Epithelial cell of esophagus (primary cell): ENCODE measurements around the gene TXNL1.

Source experiments
- DNase-seq: peaks from one replicate; pipeline ENCODE4 v3.0.0; 2010; ENCODE audit warnings: low read depth
- H3K4me3 ChIP-seq: 2 replicates; pipeline ENCODE4 v1.5.1; 2011; ENCODE audit warnings: mild to moderate bottlenecking, low read length, control low read depth
- TF ChIP-seq, protein P1 (sequence below): IDR thresholded peaks from 2 replicates; pipeline ENCODE4 v1.5.1; 2011; ENCODE audit warnings: low read depth, mild to moderate bottlenecking, low read length, control low read depth, inconsistent platforms; ENCODE audit not compliant: insufficient read depth; ENCODE audit errors: missing control alignments

The TXNL1 gene

DNA sequence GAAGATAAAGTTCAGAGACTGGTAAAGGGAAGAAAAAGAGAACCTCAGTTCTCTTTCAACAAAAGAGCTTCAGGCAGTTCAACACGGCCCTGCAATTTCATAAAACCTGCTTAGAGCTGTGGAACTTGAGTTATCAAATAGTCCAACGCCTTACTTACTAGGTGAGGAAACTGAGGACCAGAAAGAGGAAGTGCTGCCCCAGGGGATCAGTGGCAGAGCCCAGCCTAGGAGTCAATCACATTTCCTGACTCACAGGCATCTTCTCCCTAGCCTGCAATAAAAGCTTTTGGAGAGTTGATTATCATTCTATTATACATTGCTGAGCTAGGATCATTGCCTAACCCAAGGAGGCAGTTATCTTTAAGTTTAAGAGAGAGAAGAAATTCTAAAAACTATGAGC lies 77.4 kb downstream of the TXNL1 start:
- TF ChIP-seq, protein P1, sequence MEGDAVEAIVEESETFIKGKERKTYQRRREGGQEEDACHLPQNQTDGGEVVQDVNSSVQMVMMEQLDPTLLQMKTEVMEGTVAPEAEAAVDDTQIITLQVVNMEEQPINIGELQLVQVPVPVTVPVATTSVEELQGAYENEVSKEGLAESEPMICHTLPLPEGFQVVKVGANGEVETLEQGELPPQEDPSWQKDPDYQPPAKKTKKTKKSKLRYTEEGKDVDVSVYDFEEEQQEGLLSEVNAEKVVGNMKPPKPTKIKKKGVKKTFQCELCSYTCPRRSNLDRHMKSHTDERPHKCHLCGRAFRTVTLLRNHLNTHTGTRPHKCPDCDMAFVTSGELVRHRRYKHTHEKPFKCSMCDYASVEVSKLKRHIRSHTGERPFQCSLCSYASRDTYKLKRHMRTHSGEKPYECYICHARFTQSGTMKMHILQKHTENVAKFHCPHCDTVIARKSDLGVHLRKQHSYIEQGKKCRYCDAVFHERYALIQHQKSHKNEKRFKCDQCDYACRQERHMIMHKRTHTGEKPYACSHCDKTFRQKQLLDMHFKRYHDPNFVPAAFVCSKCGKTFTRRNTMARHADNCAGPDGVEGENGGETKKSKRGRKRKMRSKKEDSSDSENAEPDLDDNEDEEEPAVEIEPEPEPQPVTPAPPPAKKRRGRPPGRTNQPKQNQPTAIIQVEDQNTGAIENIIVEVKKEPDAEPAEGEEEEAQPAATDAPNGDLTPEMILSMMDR: no peak
- no peak for DNase-seq
- H3K4me3 ChIP-seq: no peak overlapping the region

DNA sequence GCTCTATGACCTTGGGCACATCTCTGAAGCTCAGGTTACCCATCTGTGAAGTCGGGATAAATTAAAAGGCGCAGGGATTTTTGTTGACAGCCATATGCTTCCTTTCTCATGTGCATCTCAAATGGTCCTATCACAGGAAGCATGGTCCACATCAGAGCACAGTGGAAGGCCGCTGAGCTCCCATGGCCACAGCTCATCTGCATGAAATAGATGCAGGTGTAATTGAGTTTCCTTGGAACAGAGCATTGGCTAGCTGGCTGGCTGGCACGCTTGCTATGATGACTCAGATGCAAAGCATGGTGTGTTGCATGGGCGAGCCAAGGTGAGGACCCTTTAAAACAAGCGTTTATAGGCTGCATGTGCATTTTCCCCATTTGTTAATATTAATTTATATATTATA lies 79.3 kb downstream of the TXNL1 start:
- DNase-seq: no peak
- TF ChIP-seq, protein P1: no peak
- H3K4me3 ChIP-seq: no peak overlapping the region

DNA sequence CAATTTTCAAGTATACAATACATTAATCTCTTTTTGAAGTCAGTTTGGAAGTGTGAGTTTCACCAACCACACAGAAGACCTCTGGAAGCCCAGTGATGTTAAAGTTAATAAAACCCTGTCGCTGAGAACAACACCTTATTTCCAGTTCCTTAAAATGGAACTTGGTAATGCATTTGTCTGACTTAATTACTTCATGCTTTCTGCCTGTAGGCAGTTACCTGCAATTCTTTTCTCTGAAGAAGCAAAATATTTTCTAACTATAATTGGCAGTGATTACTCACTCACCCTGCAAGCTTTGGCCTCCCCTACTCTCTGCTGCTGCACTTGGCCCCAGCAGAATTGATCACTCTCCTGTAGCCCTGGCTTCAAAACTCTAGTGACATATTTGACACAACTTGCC lies 81.5 kb downstream of the TXNL1 start:
- no peak for DNase-seq
- no peak overlapping the region for H3K4me3 ChIP-seq
- TF ChIP-seq, protein P1: no peak

DNA sequence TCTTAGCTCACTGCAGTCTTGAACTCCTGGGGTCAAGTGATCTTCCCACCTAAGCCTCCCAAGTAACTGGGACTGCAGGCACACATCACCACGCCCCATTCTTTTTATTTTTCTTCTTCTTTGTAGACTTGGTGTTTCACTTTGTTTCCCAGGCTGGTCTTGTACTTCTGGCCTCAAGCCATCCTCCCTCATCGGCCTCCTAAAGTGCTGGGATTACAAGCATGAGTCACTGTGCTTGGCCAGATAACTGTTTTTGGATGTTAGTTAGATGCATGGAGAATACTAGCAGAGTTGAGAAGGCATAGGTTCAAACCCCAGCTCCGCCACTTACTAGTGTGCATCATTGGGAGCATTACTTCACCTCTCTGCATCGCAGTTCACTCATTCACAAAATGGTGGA lies 88.3 kb downstream of the TXNL1 start:
- H3K4me3 ChIP-seq: no peak overlapping the region
- DNase-seq: no peak
- TF ChIP-seq, protein P1: no peak
